ENCODE results near the gene B3GNT8. TPM values are rescaled to one million over a fixed set of nuclear protein-coding genes. Genes with fewer than 3 reads are reported as not detected.
"Not testable (repeated sequence)": the region's sequence is repeated elsewhere in the genome, so short reads cannot be mapped to it uniquely, and the experiment has no call there.

Gene B3GNT8
- total RNA-seq, 2 donors from 2014 or later = 3.3 to 4.2 TPM

- intact Hi-C loops (cut with DNase I) = no loop called here
- no peak for DNase-seq (ENCODE audit: low spot score)
These were observed 5.2 kb downstream of the B3GNT8 start for GRCh38 chr19:41421973-41422372.

GRCh38 chr19:41421314-41421713 lies 5.9 kb downstream of the B3GNT8 start:
- intact Hi-C loops (cut with DNase I) = no loop called here
- no peak for DNase-seq (ENCODE audit: low spot score)

DNA sequence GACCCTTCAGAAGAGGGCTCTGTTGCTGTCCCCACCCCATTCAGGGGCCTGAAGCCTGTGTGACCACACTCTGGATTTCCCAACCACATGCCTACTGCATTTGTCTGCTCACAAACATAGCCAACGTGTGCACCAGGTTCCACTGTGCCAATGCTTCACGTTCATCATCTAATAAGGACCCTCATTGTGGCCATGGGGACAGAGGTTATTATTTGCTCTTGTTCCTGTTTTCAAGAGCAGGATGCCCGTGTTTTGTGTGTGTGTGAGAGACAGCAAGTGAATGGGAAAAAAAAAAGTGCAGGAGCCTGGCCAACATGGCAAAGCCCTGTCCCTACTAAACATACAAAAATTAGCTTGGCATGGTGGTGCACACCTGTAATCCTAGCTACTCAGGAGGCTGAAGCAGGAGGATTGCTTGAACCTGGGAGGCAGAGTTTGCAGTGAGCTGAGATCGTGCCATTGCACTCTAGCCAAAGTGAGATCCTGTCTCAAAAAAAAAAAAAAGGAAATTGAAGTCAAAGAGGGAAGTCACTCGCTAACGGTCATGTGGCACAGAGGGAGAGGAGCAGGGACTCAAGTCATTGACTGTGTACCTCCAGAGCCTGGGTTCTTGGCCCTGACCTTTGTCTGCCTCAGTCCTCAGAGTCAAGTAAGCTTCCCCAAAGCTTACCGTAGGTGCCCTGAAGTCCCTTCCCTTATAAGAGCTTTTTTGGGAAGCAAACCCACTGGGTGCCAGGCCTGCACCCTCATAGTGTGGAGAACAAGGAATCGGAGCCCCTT lies 6.9 kb downstream of the B3GNT8 start:
- DNase-seq (ENCODE audit: low spot score) = no peak
- intact Hi-C loops (cut with DNase I) = no loop called here

- intact Hi-C loops (cut with DNase I) = no loop called here
- no peak for DNase-seq (ENCODE audit: low spot score)
These were observed 10.9 kb downstream of the B3GNT8 start for GRCh38 chr19:41416194-41416674.

DNA sequence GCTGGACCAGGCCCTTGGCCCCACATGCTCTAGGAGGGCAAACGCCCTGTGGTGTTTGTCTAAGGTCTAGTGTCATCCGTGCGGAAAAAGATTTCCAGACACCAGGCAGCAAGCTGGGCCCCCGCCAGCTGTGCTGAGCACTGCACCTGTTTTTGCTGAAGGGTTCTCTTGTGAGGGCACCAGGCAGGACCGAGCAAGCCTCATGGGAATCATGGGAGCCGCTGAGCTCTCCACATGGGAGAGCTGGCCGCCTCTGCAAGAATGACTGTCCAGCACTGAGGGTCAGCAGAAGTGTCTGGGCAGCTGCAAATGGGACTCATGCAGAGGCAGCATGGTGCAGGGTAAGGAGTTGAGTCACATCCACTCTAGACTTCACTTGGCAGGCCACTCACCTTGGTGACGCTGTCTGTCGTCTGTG lies 12.0 kb downstream of the B3GNT8 start:
- intact Hi-C loops (cut with DNase I) = no loop called here
- DNase-seq (ENCODE audit: low spot score) = no peak

GRCh38 chr19:41414461-41414860 lies 12.7 kb downstream of the B3GNT8 start:
- intact Hi-C loops (cut with DNase I) = no loop called here

GRCh38 chr19:41413947-41414346 lies 13.2 kb downstream of the B3GNT8 start:
- intact Hi-C loops (cut with DNase I) = no loop called here
- DNase-seq (ENCODE audit: low spot score) = no peak

More at GRCh38 chr19:41414461-41414860, 12.7 kb downstream of the B3GNT8 start:
- DNase-seq (ENCODE audit: low spot score) = no peak

DNA sequence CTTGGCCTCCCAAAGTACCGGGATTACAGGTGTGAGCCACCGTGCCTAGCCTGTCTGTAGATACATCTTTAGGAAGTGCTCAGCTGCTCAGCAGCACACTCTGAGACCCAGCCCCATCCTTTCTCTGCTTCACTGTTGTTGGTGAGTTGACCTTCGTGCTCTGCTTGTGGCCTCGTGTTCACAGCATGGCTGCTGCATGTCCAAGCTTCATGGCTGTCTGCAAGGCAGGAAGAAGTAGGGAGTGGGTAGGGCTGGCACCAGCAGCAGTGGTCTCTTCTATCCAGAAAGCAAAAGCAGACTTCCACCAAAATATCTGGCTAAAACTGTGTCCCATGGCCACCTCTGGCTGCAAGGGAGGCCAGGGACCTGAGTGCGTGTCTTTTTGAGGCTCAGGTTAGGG lies 14.2 kb downstream of the B3GNT8 start:
- intact Hi-C loops (cut with DNase I) = no loop called here

GRCh38 chr19:41411968-41412265 lies 15.3 kb downstream of the B3GNT8 start:
- intact Hi-C loops (cut with DNase I) = no loop called here
- no peak for DNase-seq (ENCODE audit: low spot score)

More for the DNA sequence above, 14.2 kb downstream of the B3GNT8 start:
- DNase-seq (ENCODE audit: low spot score) = no peak

GRCh38 chr19:41411100-41411967 lies 15.8 kb downstream of the B3GNT8 start:
- DNase-seq (ENCODE audit: low spot score) = no peak
- intact Hi-C loops (cut with DNase I) = no loop called here

GRCh38 chr19:41410336-41411054 lies 16.7 kb downstream of the B3GNT8 start:
- DNase-seq (ENCODE audit: low spot score) = no peak
- intact Hi-C loops (cut with DNase I) = no loop called here

DNA sequence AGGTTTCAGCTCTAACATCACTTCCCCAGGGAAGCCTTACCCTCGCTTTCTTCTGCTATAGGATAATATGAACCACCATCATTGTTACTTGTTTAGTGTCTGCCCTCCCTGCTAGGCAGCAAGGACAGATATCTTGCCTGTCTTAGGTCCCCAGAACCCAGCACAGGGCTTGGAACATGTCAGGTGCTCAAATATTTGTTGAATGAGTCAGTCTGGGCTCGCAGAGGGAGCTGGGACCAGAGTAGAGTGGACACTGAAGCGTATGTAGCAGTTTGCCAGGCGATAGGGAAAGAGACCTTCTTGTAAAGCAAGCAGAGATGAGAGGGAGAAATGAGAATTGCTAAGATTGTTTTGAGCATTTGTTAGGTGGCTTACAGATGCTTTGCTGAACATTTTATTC lies 17.9 kb downstream of the B3GNT8 start:
- intact Hi-C loops (cut with DNase I) = no loop called here
- no peak for DNase-seq (ENCODE audit: low spot score)

DNA sequence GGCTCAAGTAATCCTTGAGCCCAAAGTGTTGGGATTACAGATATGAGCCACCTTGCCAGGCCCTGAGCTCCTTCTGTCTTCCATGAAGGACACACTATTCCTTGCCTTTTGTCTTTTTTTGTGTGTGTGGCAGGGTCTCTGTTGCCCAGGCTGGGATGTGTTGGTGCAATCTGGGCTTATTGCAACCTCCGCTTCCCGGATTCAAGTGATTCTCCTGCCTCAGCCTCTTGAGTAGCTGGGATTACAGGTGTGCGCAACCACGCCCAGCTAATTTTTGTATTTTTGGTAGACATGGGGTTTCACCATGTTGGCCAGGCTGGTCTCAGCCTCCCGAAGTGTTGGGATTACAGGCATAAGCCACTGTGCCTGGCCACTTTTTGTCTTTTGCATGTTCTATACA lies 18.3 kb downstream of the B3GNT8 start:
- DNase-seq (ENCODE audit: low spot score); intact Hi-C loops (cut with DNase I): not testable (repeated sequence)

GRCh38 chr19:41408256-41408655 lies 18.9 kb downstream of the B3GNT8 start:
- DNase-seq (ENCODE audit: low spot score) = no peak
- intact Hi-C loops (cut with DNase I) = no loop called here

DNA sequence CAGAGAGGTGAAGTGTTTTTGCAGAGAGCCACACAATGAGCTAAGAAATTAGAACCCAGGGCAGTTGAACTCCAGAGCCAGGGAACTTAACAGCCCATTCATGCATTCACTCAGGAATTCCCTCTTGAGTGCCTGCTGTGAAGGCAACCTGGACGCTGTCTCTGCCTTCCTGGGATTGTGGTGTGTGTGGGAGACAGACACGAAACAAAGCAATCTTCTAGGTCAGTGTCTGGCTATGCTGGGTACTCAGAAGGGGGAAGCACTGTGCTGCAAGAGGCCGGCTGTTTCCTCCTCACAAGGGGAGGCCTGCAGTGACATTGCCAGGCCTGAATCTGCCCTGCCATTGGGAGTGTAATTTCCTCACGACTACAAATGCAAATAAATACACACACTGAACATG lies 19.9 kb downstream of the B3GNT8 start:
- no peak for DNase-seq (ENCODE audit: low spot score)
- intact Hi-C loops (cut with DNase I) = no loop called here

- intact Hi-C loops (cut with DNase I) = no loop called here
- DNase-seq (ENCODE audit: low spot score) = no peak
These were observed 21.4 kb downstream of the B3GNT8 start for GRCh38 chr19:41405776-41406175.

GRCh38 chr19:41403181-41403970 lies 23.8 kb downstream of the B3GNT8 start:
- intact Hi-C loops (cut with DNase I) = no loop called here

GRCh38 chr19:41402010-41402409 lies 25.2 kb downstream of the B3GNT8 start:
- no peak for DNase-seq (ENCODE audit: low spot score)
- intact Hi-C loops (cut with DNase I) = no loop called here

More at GRCh38 chr19:41403181-41403970, 23.8 kb downstream of the B3GNT8 start:
- no peak for DNase-seq (ENCODE audit: low spot score)

- no peak for DNase-seq (ENCODE audit: low spot score)
- intact Hi-C loops (cut with DNase I) = no loop called here
These were observed 25.7 kb downstream of the B3GNT8 start for GRCh38 chr19:41401483-41401882.

Measured in posterior vena cava (tissue), 2 donors.